ENCODE measurements around the gene EXOSC5. TPM values are rescaled to one million over a fixed set of nuclear protein-coding genes. Genes with fewer than 3 reads are reported as not detected.

EXOSC5 gene
- total and polyA plus RNA-seq, 2 of the 13 experiments (the other 11 are each of a cell fraction or from before 2014, with no cell fraction given) = 24.1 to 26.5 TPM

DNA sequence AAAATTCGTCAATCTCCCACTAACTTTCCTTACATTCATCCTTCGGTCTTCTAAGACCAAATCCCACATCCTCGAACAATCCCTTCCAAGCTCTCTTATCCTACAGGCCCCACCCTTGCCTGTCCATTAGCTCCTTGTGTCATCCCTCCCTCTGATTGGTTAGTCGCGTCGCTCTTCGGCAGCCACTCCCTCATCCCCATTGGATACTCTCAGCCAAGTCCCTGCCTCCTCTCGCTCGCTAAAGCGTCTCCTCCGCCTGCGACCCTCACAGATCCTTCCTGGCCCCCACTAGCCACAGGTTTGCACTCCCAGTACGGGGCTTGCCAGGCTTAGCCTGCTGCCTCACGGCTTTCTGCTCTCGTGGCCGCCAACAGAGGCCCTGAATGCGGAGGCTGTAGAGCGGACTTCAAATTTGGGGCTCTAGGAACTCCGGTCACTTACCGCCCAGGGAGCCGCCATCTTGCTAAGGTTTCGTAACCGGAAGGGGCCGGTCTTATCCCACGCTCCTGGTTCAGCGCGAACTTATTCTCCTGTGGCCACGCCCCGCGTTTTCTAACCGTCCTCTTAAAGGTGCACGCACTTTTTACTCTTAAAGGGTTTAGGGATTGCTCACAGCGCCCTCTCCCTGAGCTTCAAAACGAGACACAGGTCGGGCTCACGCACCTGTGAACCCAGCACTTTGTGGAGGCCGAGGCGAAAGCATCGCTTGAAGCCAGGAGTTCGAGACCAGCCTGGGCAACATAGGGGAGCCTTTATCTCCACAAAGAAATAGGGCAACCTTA lies 42.5 kb upstream of the EXOSC5 start, which contains the start of gene DMAC2 (continued):
- TF ChIP-seq, protein P1, sequence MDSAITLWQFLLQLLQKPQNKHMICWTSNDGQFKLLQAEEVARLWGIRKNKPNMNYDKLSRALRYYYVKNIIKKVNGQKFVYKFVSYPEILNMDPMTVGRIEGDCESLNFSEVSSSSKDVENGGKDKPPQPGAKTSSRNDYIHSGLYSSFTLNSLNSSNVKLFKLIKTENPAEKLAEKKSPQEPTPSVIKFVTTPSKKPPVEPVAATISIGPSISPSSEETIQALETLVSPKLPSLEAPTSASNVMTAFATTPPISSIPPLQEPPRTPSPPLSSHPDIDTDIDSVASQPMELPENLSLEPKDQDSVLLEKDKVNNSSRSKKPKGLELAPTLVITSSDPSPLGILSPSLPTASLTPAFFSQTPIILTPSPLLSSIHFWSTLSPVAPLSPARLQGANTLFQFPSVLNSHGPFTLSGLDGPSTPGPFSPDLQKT (CRISPR knock-in tag; IDR thresholded peaks at IDR 0.05; ENCODE audit: borderline replicate concordance) = no peak
- peak; percentile 52; the same call in 1 of the 2 replicates for TF ChIP-seq IRX3 (CRISPR knock-in tag; IDR thresholded peaks at IDR 0.05; ENCODE audit: borderline replicate concordance, low read depth)
- TF ChIP-seq DNMT1 (CRISPR knock-in tag; IDR thresholded peaks at IDR 0.05) = no peak
- TF ChIP-seq, protein P2, sequence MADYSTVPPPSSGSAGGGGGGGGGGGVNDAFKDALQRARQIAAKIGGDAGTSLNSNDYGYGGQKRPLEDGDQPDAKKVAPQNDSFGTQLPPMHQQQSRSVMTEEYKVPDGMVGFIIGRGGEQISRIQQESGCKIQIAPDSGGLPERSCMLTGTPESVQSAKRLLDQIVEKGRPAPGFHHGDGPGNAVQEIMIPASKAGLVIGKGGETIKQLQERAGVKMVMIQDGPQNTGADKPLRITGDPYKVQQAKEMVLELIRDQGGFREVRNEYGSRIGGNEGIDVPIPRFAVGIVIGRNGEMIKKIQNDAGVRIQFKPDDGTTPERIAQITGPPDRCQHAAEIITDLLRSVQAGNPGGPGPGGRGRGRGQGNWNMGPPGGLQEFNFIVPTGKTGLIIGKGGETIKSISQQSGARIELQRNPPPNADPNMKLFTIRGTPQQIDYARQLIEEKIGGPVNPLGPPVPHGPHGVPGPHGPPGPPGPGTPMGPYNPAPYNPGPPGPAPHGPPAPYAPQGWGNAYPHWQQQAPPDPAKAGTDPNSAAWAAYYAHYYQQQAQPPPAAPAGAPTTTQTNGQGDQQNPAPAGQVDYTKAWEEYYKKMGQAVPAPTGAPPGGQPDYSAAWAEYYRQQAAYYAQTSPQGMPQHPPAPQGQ (CRISPR knock-in tag; IDR thresholded peaks at IDR 0.05; ENCODE audit: borderline replicate concordance) = no peak
- peak; percentile 89 for TF ChIP-seq PHF20 (CRISPR knock-in tag; IDR thresholded peaks at IDR 0.05)
- TF ChIP-seq ZNF790 (CRISPR knock-in tag; IDR thresholded peaks at IDR 0.05; ENCODE audit: borderline replicate concordance) = no peak
- TF ChIP-seq ONECUT2 (CRISPR knock-in tag; IDR thresholded peaks at IDR 0.05) = no peak
- no peak; the same call in 1 of the 2 replicates for TF ChIP-seq ZNF839 (CRISPR knock-in tag; IDR thresholded peaks at IDR 0.05; ENCODE audit: borderline replicate concordance)
- no peak for TF ChIP-seq SP140L (CRISPR knock-in tag; IDR thresholded peaks at IDR 0.05; ENCODE audit: borderline replicate concordance)
- 0 out of 2 replicates have a peak, but pooled peaks have one; percentile 43 for TF ChIP-seq IRF2 (CRISPR knock-in tag; IDR thresholded peaks at IDR 0.05)
- TF ChIP-seq, protein P3, sequence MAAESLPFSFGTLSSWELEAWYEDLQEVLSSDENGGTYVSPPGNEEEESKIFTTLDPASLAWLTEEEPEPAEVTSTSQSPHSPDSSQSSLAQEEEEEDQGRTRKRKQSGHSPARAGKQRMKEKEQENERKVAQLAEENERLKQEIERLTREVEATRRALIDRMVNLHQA (CRISPR knock-in tag; IDR thresholded peaks at IDR 0.05) = no peak
- no peak for TF ChIP-seq NKX3-1 (CRISPR knock-in tag; IDR thresholded peaks at IDR 0.05)
- TF ChIP-seq SRSF1 (optimal IDR thresholded peaks at IDR 0.05; ENCODE audit: low read depth, low read length) = peak; percentile 78
- TF ChIP-seq ZNF879 (CRISPR knock-in tag; IDR thresholded peaks at IDR 0.05) = no peak
- peak; percentile 40; the same call in 1 of the 2 replicates for TF ChIP-seq ZBTB38 (CRISPR knock-in tag; IDR thresholded peaks at IDR 0.05)
- no peak for TF ChIP-seq RFX1 (IDR thresholded peaks at IDR 0.05)
- TF ChIP-seq, protein P4, sequence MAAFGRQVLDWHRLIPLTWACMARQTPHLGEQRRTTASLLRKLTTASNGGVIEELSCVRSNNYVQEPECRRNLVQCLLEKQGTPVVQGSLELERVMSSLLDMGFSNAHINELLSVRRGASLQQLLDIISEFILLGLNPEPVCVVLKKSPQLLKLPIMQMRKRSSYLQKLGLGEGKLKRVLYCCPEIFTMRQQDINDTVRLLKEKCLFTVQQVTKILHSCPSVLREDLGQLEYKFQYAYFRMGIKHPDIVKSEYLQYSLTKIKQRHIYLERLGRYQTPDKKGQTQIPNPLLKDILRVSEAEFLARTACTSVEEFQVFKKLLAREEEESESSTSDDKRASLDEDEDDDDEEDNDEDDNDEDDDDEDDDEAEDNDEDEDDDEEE (CRISPR knock-in tag; IDR thresholded peaks at IDR 0.05) = no peak
- TF ChIP-seq GFI1 (CRISPR knock-in tag; IDR thresholded peaks at IDR 0.05; ENCODE audit: borderline replicate concordance) = no peak
- TF ChIP-seq ZNF335 (CRISPR knock-in tag; IDR thresholded peaks at IDR 0.05) = peak; percentile 98
- TF ChIP-seq KLF9 (CRISPR knock-in tag; IDR thresholded peaks at IDR 0.05; ENCODE audit: low read depth) = no peak
- TF ChIP-seq, protein P5, sequence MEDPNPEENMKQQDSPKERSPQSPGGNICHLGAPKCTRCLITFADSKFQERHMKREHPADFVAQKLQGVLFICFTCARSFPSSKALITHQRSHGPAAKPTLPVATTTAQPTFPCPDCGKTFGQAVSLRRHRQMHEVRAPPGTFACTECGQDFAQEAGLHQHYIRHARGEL (CRISPR knock-in tag; IDR thresholded peaks at IDR 0.05) = no peak
- no peak for TF ChIP-seq NFKBIZ (CRISPR knock-in tag; IDR thresholded peaks at IDR 0.05)
- no peak for TF ChIP-seq HOXA7 (CRISPR knock-in tag; IDR thresholded peaks at IDR 0.05)
- TF ChIP-seq, protein P6, sequence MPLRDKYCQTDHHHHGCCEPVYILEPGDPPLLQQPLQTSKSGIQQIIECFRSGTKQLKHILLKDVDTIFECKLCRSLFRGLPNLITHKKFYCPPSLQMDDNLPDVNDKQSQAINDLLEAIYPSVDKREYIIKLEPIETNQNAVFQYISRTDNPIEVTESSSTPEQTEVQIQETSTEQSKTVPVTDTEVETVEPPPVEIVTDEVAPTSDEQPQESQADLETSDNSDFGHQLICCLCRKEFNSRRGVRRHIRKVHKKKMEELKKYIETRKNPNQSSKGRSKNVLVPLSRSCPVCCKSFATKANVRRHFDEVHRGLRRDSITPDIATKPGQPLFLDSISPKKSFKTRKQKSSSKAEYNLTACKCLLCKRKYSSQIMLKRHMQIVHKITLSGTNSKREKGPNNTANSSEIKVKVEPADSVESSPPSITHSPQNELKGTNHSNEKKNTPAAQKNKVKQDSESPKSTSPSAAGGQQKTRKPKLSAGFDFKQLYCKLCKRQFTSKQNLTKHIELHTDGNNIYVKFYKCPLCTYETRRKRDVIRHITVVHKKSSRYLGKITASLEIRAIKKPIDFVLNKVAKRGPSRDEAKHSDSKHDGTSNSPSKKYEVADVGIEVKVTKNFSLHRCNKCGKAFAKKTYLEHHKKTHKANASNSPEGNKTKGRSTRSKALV (CRISPR knock-in tag; IDR thresholded peaks at IDR 0.05) = 0 out of 2 replicates have a peak, but pooled peaks have one; percentile 42
